Measurements from ENCODE around the gene BCL2L13.

Gene BCL2L13

DNA sequence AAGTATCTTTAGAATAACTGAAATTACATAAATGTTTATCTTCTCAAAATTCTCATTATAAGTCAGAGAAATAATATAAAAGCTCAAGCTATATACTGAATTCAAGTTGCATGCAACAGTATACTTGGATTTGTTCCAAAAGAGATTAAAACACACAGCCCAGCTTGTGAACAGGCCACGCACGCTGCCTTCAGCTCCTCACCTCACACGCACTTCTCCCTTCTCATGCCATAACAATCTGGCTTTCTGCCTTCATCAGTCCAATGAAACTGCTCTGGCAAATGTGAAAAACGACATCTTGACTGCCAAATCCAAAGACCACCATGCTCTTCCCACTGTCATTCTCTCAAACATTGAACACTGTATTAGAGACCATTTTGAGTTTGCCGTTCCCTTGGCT is 32.1 kb upstream of the BCL2L13 start:
- no peaks in the 10 kb centered on the region for H3K36me3 ChIP-seq (ENCODE audit: control insufficient read depth, insufficient read depth, low read length)
- H3K4me1 ChIP-seq = no peaks in the 10 kb centered on the region
- TF ChIP-seq, protein P1, sequence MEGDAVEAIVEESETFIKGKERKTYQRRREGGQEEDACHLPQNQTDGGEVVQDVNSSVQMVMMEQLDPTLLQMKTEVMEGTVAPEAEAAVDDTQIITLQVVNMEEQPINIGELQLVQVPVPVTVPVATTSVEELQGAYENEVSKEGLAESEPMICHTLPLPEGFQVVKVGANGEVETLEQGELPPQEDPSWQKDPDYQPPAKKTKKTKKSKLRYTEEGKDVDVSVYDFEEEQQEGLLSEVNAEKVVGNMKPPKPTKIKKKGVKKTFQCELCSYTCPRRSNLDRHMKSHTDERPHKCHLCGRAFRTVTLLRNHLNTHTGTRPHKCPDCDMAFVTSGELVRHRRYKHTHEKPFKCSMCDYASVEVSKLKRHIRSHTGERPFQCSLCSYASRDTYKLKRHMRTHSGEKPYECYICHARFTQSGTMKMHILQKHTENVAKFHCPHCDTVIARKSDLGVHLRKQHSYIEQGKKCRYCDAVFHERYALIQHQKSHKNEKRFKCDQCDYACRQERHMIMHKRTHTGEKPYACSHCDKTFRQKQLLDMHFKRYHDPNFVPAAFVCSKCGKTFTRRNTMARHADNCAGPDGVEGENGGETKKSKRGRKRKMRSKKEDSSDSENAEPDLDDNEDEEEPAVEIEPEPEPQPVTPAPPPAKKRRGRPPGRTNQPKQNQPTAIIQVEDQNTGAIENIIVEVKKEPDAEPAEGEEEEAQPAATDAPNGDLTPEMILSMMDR (IDR thresholded peaks at IDR 0.05) = no peak
- H3K4me3 ChIP-seq (ENCODE audit: low read depth, low read length) = peak overlapping the region; percentile 11
- H3K9me3 ChIP-seq (ENCODE audit: control insufficient read depth, low read length) = no peaks in the 10 kb centered on the region
- no peak overlapping the region for H3K9ac ChIP-seq
- H3K27me3 ChIP-seq (ENCODE audit: control insufficient read depth, insufficient read depth, low read length) = no peaks in the 10 kb centered on the region
- no peak overlapping the region for H3K27ac ChIP-seq
- peak overlapping the region; percentile 31 for H3K4me2 ChIP-seq (ENCODE audit: low read length)
- no peak overlapping the region for H2AFZ ChIP-seq
- peaks cover 5% of the 10 kb centered on the region for H3K79me2 ChIP-seq

DNA sequence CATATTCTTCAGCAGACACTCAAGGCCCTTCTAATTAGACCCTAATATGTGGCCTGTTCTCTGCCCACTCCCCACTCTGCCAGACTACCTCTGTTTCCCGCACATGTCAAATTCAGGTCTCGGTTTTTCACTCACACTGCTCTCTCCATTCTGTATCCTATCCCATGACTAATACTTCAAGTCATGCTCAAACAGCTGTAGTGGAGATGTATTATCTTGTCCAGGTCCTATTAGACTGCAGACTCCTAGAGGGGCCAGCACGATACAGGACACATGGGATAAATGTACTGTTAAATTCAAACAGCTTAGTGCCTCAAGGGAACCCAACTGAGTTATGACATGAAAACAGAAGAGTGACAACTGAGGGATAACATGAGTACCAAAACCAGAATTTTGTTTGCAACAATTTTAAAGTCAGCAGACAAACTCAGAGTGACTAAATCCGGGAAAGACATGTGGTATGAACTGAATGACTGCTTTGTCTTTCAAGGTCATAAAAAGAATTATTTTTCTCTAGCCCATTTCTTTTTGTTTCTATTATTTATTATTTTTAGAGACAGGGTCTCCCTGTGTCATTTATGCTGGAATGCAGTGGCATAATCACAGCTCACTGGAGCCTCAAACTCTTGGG is 30.6 kb upstream of the BCL2L13 start:
- H3K36me3 ChIP-seq (ENCODE audit: control insufficient read depth, insufficient read depth, low read length) = no peaks in the 10 kb centered on the region
- H3K79me2 ChIP-seq = peaks cover 5% of the 10 kb centered on the region
- no peak overlapping the region for H2AFZ ChIP-seq

DNA sequence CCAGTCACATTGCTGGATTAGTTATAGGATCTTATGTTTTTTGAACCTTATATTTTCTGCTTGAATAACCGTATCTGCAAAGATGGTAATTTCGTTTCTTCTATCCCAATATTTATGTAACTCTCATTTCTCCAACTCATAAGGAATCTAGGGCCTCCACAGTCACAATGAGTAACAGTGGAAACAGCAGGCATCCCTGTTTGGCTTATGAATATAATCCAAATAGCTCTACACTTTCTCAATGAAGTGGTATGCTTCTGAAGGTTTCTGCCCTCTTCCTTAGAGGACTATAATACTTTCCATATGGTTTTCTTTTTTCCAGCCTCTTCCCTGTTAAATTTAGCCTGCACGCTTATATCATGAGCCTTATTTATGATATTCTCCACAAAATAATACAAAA is 26.5 kb upstream of the BCL2L13 start:
- TF ChIP-seq, protein P1 (IDR thresholded peaks at IDR 0.05) = no peak
- Histone ChIP-seq H3K27me3 (ENCODE audit: control insufficient read depth, insufficient read depth, low read length) (no peaks in the 10 kb centered on the region), H3K4me2 (ENCODE audit: low read length) (no peak overlapping the region), H3K4me1 (no peaks in the 10 kb centered on the region), H2AFZ (no peak overlapping the region), H3K9me3 (ENCODE audit: control insufficient read depth, low read length) (no peaks in the 10 kb centered on the region), H3K79me2 (peaks cover 5% of the 10 kb centered on the region), H3K27ac (no peak overlapping the region), H3K4me3 (ENCODE audit: low read depth, low read length) (no peak overlapping the region), H3K36me3 (ENCODE audit: control insufficient read depth, insufficient read depth, low read length) (no peaks in the 10 kb centered on the region), H3K9ac (no peak overlapping the region)

More for the DNA sequence above, 30.6 kb upstream of the BCL2L13 start:
- H3K4me1 ChIP-seq = no peaks in the 10 kb centered on the region
- no peak overlapping the region for H3K4me3 ChIP-seq (ENCODE audit: low read depth, low read length)
- TF ChIP-seq, protein P1 (IDR thresholded peaks at IDR 0.05) = no peak
- no peak overlapping the region for H3K4me2 ChIP-seq (ENCODE audit: low read length)
- H3K27ac ChIP-seq = no peak overlapping the region
- no peak overlapping the region for H3K9ac ChIP-seq
- H3K9me3 ChIP-seq (ENCODE audit: control insufficient read depth, low read length) = no peaks in the 10 kb centered on the region
- no peaks in the 10 kb centered on the region for H3K27me3 ChIP-seq (ENCODE audit: control insufficient read depth, insufficient read depth, low read length)

DNA sequence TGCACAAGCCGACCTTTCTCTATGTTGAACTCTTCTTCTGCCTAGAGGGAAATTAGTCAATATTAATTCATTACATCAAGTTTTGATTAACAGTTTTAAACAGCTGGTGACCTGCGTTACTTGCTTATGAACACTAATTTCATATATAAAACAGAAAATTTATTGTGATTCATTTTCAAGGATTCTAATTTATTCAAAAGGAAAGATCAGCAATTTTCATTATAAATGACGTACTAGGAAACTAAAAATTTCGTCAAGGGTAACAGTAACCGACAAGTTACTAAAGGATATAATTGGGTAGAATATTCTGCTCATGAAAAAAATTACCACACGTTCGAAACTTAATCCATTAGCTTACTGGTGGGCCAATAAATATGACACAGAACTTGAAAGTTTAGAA is 25.3 kb upstream of the BCL2L13 start:
- Histone ChIP-seq H3K4me2 (ENCODE audit: low read length) (no peak overlapping the region), H3K4me3 (ENCODE audit: low read depth, low read length) (no peak overlapping the region), H3K27ac (no peak overlapping the region), H3K9me3 (ENCODE audit: control insufficient read depth, low read length) (no peaks in the 10 kb centered on the region), H3K4me1 (no peaks in the 10 kb centered on the region), H3K27me3 (ENCODE audit: control insufficient read depth, insufficient read depth, low read length) (no peaks in the 10 kb centered on the region), H2AFZ (no peak overlapping the region), H3K9ac (no peak overlapping the region), H3K79me2 (peaks cover 5% of the 10 kb centered on the region), H3K36me3 (ENCODE audit: control insufficient read depth, insufficient read depth, low read length) (no peaks in the 10 kb centered on the region)
- TF ChIP-seq, protein P1 (IDR thresholded peaks at IDR 0.05) = no peak

DNA sequence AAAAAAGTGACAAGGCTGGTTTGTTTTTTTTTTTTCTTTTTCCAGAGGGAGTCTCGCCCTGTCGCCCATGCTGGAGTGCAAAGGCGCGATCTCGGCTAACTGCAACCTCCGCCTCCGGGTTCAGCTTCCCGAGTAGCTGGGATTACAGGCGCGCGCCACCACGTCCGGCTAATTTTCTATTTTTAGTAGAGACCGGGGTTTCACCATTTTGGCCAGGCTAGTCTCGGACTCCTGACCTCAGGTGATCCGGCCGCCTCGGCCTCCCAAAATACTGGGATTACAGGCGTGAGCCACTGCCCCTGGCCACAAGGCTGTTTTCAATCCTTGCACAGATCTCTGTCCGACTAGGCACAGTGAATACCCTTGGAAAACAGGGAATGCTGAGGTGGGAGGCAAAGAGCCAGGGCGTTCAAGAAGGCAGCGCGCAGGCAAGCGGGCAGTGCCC is 10.6 kb upstream of the BCL2L13 start:
- Histone ChIP-seq H3K27ac (peak overlapping the region; percentile 93), H3K9me3 (ENCODE audit: control insufficient read depth, low read length) (no peaks in the 10 kb centered on the region)
- TF ChIP-seq, protein P1 (IDR thresholded peaks at IDR 0.05) = no peak

More for the DNA sequence above, 10.6 kb upstream of the BCL2L13 start:
- H3K4me3 ChIP-seq (ENCODE audit: low read depth, low read length) = peak overlapping the region; percentile 99
- peak overlapping the region; percentile 59 for H3K4me2 ChIP-seq (ENCODE audit: low read length)
- H3K27me3 ChIP-seq (ENCODE audit: control insufficient read depth, insufficient read depth, low read length) = no peaks in the 10 kb centered on the region
- no peaks in the 10 kb centered on the region for H3K36me3 ChIP-seq (ENCODE audit: control insufficient read depth, insufficient read depth, low read length)
- H3K9ac ChIP-seq = peak overlapping the region; percentile 94
- peaks cover 21% of the 10 kb centered on the region for H3K79me2 ChIP-seq
- peaks cover 4% of the 10 kb centered on the region for H3K4me1 ChIP-seq
- H2AFZ ChIP-seq = peak overlapping the region; percentile 90
